ENCODE data around the gene EPX. TPM values are rescaled to one million over a fixed set of nuclear protein-coding genes. Genes with fewer than 3 reads are reported as not detected.

EPX gene
- total RNA-seq, 1 experiment from 2014 or later: not detected

DNA sequence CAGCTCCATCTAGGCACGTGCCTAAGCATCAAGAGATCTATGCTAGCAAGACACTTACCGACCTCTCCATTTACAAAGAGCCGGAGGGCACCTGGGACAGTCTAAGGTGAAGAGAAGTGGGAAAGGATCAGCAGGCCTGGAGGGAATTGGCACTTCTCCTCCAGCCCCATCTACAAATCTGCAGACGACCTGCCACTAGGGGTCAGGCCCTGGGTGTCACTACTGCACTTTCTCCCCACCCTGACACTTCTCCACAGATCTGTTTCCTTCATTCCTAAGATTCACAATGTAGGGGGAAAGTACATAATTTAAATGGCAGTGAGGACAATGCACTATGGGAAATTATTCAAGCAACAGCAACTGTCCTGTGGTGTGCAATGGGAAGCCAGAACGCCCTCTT lies 18.4 kb downstream of the EPX start:
- Mint-ChIP-seq H3K4me1 (ENCODE audit: insufficient read depth, unreplicated experiment) (no peaks in the 10 kb centered on the region), H3K27ac (ENCODE audit: low read depth, unreplicated experiment) (no peak overlapping the region), H3K27me3 (ENCODE audit: insufficient read depth, unreplicated experiment) (no peaks in the 10 kb centered on the region), H3K9me3 (ENCODE audit: unreplicated experiment) (no peaks in the 10 kb centered on the region), H3K36me3 (ENCODE audit: insufficient read depth, unreplicated experiment) (peaks cover 43% of the 10 kb centered on the region), H3K4me3 (ENCODE audit: unreplicated experiment) (no peak overlapping the region)
- no peak for DNase-seq (ENCODE audit: unreplicated experiment)
- BruUV-seq (replicated peaks): no TSS peak
- CTCF ChIA-PET: interaction anchor here (0.7 to 0.8 kb wide), 2 partner anchors 16 to 61 kb away, joined by 3 read pairs; no protein-coding TSS in a partner anchor
- intact Hi-C loops (cut with micrococcal nuclease): no loop called here
- TF ChIP-seq, protein P1, sequence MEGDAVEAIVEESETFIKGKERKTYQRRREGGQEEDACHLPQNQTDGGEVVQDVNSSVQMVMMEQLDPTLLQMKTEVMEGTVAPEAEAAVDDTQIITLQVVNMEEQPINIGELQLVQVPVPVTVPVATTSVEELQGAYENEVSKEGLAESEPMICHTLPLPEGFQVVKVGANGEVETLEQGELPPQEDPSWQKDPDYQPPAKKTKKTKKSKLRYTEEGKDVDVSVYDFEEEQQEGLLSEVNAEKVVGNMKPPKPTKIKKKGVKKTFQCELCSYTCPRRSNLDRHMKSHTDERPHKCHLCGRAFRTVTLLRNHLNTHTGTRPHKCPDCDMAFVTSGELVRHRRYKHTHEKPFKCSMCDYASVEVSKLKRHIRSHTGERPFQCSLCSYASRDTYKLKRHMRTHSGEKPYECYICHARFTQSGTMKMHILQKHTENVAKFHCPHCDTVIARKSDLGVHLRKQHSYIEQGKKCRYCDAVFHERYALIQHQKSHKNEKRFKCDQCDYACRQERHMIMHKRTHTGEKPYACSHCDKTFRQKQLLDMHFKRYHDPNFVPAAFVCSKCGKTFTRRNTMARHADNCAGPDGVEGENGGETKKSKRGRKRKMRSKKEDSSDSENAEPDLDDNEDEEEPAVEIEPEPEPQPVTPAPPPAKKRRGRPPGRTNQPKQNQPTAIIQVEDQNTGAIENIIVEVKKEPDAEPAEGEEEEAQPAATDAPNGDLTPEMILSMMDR (IDR thresholded peaks at IDR 0.05; ENCODE audit: unreplicated experiment): no peak
- POLR2A ChIA-PET: interaction anchor here (0.6 kb wide), 1 partner anchor 68 kb away, joined by 3 read pairs; no protein-coding TSS in a partner anchor

DNA sequence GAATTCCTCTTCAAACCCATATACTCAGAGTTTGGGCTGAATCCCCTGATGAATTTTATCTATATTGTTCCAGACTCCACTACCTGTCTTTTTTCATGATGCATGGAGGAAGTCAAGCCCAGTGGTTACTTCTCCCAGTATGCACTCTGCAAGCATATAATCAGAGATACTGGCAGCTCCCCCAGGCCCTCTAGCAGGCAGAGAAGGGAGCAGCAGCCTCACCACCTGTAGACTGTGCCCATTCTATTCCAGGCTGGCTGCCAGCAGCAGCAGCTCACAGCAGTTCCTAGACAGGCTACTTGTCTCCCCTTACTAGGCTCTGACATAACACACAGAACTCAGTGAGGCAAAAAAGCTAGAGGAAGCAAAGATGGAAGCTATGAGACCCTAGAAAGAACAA lies 23.2 kb downstream of the EPX start:
- Mint-ChIP-seq H3K4me1 (ENCODE audit: insufficient read depth, unreplicated experiment) (peaks cover 7% of the 10 kb centered on the region), H3K27me3 (ENCODE audit: insufficient read depth, unreplicated experiment) (no peaks in the 10 kb centered on the region), H3K36me3 (ENCODE audit: insufficient read depth, unreplicated experiment) (peaks cover 32% of the 10 kb centered on the region), H3K4me3 (ENCODE audit: unreplicated experiment) (no peak overlapping the region), H3K27ac (ENCODE audit: low read depth, unreplicated experiment) (no peak overlapping the region), H3K9me3 (ENCODE audit: unreplicated experiment) (no peaks in the 10 kb centered on the region)
- intact Hi-C loops (cut with micrococcal nuclease): no loop called here
- ChIA-PET CTCF (interaction anchor here (0.5 kb wide), 1 partner anchor 127 kb away, joined by 3 read pairs; no protein-coding TSS in a partner anchor), POLR2A (interaction anchor here (0.5 kb wide), 1 partner anchor 23 kb away, joined by 3 read pairs; the partner anchor contains the start of gene EPX)
- TF ChIP-seq, protein P1 (IDR thresholded peaks at IDR 0.05; ENCODE audit: unreplicated experiment): no peak
- no TSS peak for BruUV-seq (replicated peaks)
- peak; percentile 17 for DNase-seq (ENCODE audit: unreplicated experiment)

DNA sequence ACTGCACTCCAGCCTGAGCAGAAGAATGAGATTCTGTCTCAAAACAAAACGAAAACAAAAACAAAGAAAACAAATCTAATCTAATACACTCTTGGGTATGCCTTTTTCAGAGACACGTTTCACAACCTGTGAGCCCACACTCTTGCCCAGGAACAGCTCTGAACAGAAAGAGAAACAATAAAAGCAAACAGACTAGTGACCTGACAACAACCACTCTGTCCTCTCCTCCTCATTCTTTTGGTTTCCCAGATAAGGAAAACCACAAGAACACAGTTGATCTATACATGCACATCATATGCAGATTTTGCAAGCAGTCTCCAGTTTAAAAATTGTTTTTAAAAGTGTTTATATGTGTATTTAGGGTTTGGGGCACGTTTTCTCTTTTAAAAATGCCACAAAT lies 25.2 kb downstream of the EPX start:
- TF ChIP-seq, protein P1 (IDR thresholded peaks at IDR 0.05; ENCODE audit: unreplicated experiment): no peak
- POLR2A ChIA-PET: interaction anchor here (0.5 kb wide), 1 partner anchor 20 kb away, joined by 3 read pairs; the partner anchor contains the start of gene LPO
- CTCF ChIA-PET: interaction anchor here (0.6 kb wide), 1 partner anchor 42 kb away, joined by 3 read pairs; no protein-coding TSS in a partner anchor
- intact Hi-C loops (cut with micrococcal nuclease): no loop called here
- DNase-seq (ENCODE audit: unreplicated experiment): no peak
- Mint-ChIP-seq H3K4me3 (ENCODE audit: unreplicated experiment) (peak overlapping the region; percentile 88), H3K4me1 (ENCODE audit: insufficient read depth, unreplicated experiment) (peaks cover 7% of the 10 kb centered on the region), H3K27me3 (ENCODE audit: insufficient read depth, unreplicated experiment) (no peaks in the 10 kb centered on the region), H3K9me3 (ENCODE audit: unreplicated experiment) (no peaks in the 10 kb centered on the region), H3K27ac (ENCODE audit: low read depth, unreplicated experiment) (no peak overlapping the region), H3K36me3 (ENCODE audit: insufficient read depth, unreplicated experiment) (peaks cover 22% of the 10 kb centered on the region)
- TSS peak; percentile 33 for BruUV-seq (replicated peaks)

DNA sequence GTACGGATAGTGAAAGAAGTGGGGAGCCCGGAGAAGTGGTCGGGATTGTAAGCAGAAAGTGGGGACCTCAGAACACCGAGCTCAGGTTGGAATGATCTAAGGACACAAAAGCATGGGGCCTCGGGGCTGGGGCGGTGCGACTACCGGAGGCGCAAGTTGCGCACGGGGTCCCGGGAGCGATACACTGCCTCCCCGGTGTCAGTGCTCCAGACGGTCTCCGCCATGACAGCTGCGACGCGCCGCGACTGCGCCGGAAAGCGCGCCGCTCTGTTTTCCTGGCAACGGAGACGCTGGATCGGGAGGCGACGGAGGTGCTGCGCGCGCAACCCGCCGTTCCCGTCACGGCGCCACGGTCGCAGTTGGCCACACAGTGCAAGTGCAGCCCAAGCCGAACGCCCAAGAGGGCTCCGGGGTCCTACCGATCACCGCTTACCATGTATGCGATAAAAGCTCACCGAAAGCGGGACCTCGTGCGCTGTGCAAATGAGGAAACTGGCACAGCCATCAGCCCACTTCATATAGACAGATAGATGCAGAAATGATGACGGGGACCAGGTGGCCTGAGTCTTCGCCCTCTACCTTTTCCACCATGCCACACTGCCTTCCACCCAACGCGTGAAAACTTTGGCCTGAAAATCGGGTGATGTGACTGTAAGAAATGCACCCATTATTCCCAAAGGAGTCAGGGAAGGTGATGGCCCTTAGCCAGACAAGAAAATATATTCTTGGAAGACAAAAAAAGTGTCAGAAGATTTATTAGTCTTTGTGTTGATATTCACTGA lies 26.7 kb downstream of the EPX start, which contains the start of gene MKS1:
Gene MKS1, minus strand, starts transcription at position 249 of the 782 bp plus-strand sequence. Its CDS starts 25 bp downstream, at position 224.
- Mint-ChIP-seq H3K27ac (ENCODE audit: low read depth, unreplicated experiment) (peak within 1 kb of the TSS; percentile 95), H3K4me3 (ENCODE audit: unreplicated experiment) (peak within 1 kb of the TSS; percentile 88), H3K27me3 (ENCODE audit: insufficient read depth, unreplicated experiment) (no peaks in the 10 kb centered on the region), H3K36me3 (ENCODE audit: insufficient read depth, unreplicated experiment) (peaks cover 12% of the 10 kb centered on the region), H3K9me3 (ENCODE audit: unreplicated experiment) (no peaks in the 10 kb centered on the region), H3K4me1 (ENCODE audit: insufficient read depth, unreplicated experiment) (peaks cover 11% of the 10 kb centered on the region)
- POLR2A ChIA-PET: interaction anchor here (0.5 to 2.3 kb wide), 9 partner anchors 14 to 800 kb away, joined by 3 to 11 read pairs (median 4); partner anchors contain the start of genes RNF43 and SUPT4H1
- intact Hi-C loops (cut with micrococcal nuclease): no loop called here
- CTCF ChIA-PET: interaction anchor here (0.5 to 1.2 kb wide), 7 partner anchors 9 to 634 kb away, joined by 3 to 5 read pairs (median 3); no protein-coding TSS in a partner anchor
- TF ChIP-seq, protein P1 (IDR thresholded peaks at IDR 0.05; ENCODE audit: unreplicated experiment): peak; percentile 34
- no TSS peak for BruUV-seq (replicated peaks)
- DNase-seq (ENCODE audit: unreplicated experiment): peak; percentile 86

Data from MCF 10A (cell line).